Mesothelial cell of epicardium (in vitro differentiated cells): ENCODE results near the gene ZNF853. TPM values are rescaled to one million over a fixed set of nuclear protein-coding genes. Genes with fewer than 3 reads are reported as not detected.

ENCODE experiments used
- DNase-seq, 2 experiments: peaks; one replicate each; pipeline ENCODE4 v3.0.0; 2021; ENCODE audit warnings: low spot score in 2 of 2; ENCODE audit not compliant: unreplicated experiment in 2 of 2
- H3K27ac Mint-ChIP-seq: 2 replicates; pipeline ENCODE4 v1.8.0; 2021; ENCODE audit warnings: mixed read lengths
- H3K27me3 Mint-ChIP-seq: 2 replicates; pipeline ENCODE4 v1.8.0; 2021; ENCODE audit warnings: low read depth, mixed read lengths
- H3K36me3 Mint-ChIP-seq: 2 replicates; pipeline ENCODE4 v1.8.0; 2021; ENCODE audit warnings: mixed read lengths
- H3K4me1 Mint-ChIP-seq: 2 replicates; pipeline ENCODE4 v1.8.0; 2021; ENCODE audit warnings: mixed read lengths
- H3K4me3 Mint-ChIP-seq: 2 replicates; pipeline ENCODE4 v1.8.0; 2021; ENCODE audit warnings: mild to moderate bottlenecking, moderate library complexity, mixed read lengths
- H3K9me3 Mint-ChIP-seq: 2 replicates; pipeline ENCODE4 v1.8.0; 2021; ENCODE audit warnings: mixed read lengths
- total RNA-seq: library from RNA; stranded (reverse); gene quantifications from 3 replicates; pipeline ENCODE4 v1.2.1, GENCODE V29; 2021
- TF ChIP-seq, protein P1 (sequence below): fragments of 200-600 bp; sonication (generic); IDR thresholded peaks from one replicate; pipeline ENCODE4 v1.5.0; 2021; ENCODE audit warnings: antibody characterized with exemption; ENCODE audit not compliant: unreplicated experiment

ZNF853 gene
- total RNA-seq, 1 donor from 2014 or later, result 22.7 TPM

DNA sequence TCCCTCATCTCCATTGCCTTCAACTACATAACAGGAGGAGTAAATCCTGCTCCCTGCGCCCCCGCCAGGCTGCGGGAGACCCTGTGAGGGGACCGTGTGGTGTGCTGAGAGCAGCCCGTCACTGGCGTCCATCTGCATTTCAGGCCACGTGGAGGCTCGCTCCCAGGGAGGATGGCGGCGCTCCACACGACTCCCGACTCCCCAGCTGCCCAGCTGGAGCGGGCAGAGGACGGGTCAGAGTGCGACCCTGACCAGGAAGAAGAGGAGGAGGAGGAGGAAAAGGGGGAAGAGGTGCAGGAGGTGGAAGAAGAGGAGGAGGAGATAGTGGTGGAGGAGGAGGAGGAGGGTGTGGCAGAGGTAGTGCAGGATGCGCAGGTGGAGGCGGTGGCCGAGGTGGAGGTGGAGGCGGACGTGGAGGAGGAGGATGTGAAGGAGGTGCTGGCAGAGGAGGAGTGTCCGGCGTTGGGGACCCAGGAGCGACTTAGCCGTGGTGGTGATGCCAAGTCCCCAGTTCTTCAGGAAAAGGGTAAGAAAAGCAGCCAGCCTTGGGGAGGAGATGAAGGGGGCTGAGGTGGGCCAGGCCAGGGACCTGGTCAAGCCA is 26.9 kb downstream of the ZNF853 start:
- H3K36me3 Mint-ChIP-seq, result peaks cover 22% of the 10 kb centered on the region
- no peaks in the 10 kb centered on the region for H3K9me3 Mint-ChIP-seq
- no peaks in the 10 kb centered on the region for H3K27me3 Mint-ChIP-seq
- peaks cover 18% of the 10 kb centered on the region for H3K4me1 Mint-ChIP-seq
- DNase-seq, result no peak
- H3K4me3 Mint-ChIP-seq, result no peak overlapping the region
- TF ChIP-seq, protein P1, sequence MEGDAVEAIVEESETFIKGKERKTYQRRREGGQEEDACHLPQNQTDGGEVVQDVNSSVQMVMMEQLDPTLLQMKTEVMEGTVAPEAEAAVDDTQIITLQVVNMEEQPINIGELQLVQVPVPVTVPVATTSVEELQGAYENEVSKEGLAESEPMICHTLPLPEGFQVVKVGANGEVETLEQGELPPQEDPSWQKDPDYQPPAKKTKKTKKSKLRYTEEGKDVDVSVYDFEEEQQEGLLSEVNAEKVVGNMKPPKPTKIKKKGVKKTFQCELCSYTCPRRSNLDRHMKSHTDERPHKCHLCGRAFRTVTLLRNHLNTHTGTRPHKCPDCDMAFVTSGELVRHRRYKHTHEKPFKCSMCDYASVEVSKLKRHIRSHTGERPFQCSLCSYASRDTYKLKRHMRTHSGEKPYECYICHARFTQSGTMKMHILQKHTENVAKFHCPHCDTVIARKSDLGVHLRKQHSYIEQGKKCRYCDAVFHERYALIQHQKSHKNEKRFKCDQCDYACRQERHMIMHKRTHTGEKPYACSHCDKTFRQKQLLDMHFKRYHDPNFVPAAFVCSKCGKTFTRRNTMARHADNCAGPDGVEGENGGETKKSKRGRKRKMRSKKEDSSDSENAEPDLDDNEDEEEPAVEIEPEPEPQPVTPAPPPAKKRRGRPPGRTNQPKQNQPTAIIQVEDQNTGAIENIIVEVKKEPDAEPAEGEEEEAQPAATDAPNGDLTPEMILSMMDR, result no peak
- H3K27ac Mint-ChIP-seq, result no peak overlapping the region

DNA sequence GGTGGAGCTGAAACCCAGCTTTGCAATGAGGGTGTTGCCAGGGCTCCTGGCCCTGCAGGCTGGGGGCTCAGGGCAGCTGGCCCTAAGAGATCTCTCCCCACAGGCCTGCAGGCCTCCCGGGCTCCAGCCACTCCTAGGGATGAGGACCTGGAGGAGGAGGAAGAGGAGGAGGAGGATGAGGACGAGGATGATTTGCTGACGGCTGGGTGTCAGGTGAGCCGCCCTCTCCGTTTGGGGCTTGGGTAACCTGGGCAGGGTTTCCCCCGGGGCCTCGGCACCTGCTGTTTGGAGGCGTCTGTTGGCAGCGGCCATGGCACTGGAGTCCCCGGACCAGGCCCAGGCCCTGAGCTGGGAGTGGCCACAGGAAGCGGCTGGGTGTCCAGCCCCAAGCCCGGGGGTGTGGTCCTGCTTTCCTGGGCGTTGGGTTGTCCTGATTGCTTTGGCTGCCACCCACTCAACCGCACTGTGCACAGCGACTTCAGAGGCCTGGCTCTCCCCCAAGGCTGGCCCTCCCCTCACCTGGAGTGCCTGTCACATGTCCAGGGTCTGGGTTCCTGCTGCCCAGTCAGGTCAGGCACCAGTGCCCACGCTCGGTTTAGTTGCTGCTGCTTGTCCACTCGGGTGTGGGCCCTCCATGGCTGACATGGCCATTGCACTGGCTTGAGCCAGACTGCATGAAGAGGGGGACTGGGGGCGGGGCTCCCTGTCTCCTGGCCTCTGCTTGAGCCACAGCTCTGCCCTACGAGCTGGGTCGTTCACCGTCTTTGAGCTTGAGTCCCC is 27.6 kb downstream of the ZNF853 start:
- Mint-ChIP-seq H3K27me3 (no peaks in the 10 kb centered on the region), H3K4me1 (peaks cover 15% of the 10 kb centered on the region), H3K27ac (no peak overlapping the region), H3K4me3 (no peak overlapping the region), H3K9me3 (no peaks in the 10 kb centered on the region), H3K36me3 (peaks cover 22% of the 10 kb centered on the region)
- TF ChIP-seq, protein P1, result no peak
- no peak for DNase-seq

DNA sequence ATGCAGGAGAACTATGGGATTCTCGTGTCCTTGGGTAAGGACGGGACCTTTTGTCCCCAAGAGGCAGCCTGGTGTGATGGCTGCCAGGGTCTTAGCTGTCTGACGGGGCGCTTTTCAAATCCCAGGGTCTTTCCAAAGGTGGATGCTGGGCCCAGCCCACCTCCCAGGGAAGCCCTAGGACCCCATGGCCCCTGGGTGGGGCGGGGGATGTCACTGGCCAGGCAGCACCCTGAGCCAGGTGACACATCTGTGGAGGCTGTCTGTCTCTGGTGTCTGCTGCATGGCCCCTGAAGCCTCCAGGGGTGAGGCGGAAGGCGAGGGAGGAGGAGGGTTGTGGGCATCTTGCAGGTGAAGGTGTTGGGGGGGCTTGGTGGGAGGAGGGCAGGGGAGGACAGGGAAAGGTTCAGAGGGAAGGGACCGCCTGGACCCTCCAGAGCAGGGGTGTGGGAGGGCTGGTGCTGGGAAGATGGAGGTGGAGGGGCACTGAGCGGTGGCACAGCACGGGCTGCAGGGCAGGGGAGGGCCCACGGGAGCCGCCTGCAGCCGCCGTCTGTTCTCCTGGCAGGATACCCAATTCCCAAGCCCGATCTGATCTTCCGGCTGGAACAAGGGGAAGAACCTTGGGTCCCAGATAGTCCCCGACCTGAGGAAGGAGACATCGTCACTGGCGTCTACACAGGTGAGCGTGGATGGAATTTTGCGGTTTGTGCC is 28.7 kb downstream of the ZNF853 start:
- no peak overlapping the region for H3K27ac Mint-ChIP-seq
- no peaks in the 10 kb centered on the region for H3K9me3 Mint-ChIP-seq
- no peaks in the 10 kb centered on the region for H3K27me3 Mint-ChIP-seq
- no peak overlapping the region for H3K4me3 Mint-ChIP-seq
- TF ChIP-seq, protein P1, result no peak
- no peak for DNase-seq
- peaks cover 5% of the 10 kb centered on the region for H3K4me1 Mint-ChIP-seq
- peaks cover 23% of the 10 kb centered on the region for H3K36me3 Mint-ChIP-seq

DNA sequence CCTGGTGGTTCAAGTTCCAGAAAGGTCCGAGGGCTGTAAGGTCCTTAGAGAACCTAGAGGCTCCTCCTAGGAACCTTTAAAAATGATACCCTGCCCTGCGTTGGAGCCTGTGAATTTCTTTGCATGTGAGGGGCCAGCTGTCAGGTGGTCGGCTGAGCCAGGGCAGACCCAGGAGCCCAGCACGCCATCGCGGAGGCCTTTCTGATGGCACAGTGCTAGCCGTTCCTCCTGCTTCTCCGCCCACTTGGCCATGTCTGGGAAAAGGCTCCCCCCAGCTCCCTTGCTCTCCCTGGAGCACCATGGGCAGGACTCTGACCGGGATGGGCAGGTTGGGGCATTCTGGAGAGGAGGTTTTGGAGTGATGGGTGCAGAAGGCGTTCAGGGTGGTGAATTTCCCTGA is 29.3 kb downstream of the ZNF853 start:
- TF ChIP-seq, protein P1, result no peak
- no peak overlapping the region for H3K27ac Mint-ChIP-seq
- H3K9me3 Mint-ChIP-seq, result no peaks in the 10 kb centered on the region
- DNase-seq, result no peak
- H3K36me3 Mint-ChIP-seq, result peaks cover 21% of the 10 kb centered on the region
- H3K27me3 Mint-ChIP-seq, result no peaks in the 10 kb centered on the region
- peaks cover 2% of the 10 kb centered on the region for H3K4me1 Mint-ChIP-seq
- H3K4me3 Mint-ChIP-seq, result no peak overlapping the region

DNA sequence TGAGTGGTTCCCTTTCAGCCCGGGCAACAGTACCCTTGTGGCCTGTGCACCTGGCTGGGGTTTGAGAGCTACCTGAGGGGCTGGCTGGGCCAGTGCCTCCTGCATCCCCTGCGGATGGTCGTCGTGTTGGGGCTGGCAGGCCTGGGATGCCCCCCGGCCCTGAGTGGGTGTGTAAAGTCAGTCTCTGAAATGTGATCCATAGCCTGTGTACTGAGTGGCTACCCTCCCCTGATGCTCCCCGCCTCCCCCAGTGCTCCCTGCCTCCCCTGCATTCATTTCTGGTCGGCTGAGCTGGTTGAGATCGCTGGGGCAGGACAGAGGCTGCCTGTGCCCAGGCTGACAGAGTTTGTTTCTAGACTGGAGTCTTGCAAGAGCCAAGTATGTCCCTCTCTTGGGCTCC is 31.1 kb downstream of the ZNF853 start:
- Mint-ChIP-seq H3K4me3 (no peak overlapping the region), H3K27ac (no peak overlapping the region), H3K9me3 (peaks cover 5% of the 10 kb centered on the region), H3K27me3 (no peaks in the 10 kb centered on the region), H3K4me1 (no peaks in the 10 kb centered on the region), H3K36me3 (peaks cover 32% of the 10 kb centered on the region)
- DNase-seq, result no peak
- TF ChIP-seq, protein P1, result no peak
